OCI-LY1 (cell line): ENCODE measurements around the gene DXO.
"Not testable (repeated sequence)": the region's sequence is repeated elsewhere in the genome, so short reads cannot be mapped to it uniquely, and the experiment has no call there.

ENCODE experiments used
- H2AFZ ChIP-seq: fragments of 200-600 bp; sonication (generic), shearing (Covaris generic); 2 replicates; pipeline ENCODE4 v1.6.0; 2014; ENCODE audit warnings: antibody characterized with exemption, mild to moderate bottlenecking, low read length
- H3F3A ChIP-seq: fragments of 200-600 bp; sonication (generic), shearing (Covaris generic); 2 replicates; pipeline ENCODE4 v1.6.0; 2014; ENCODE audit warnings: mild to moderate bottlenecking, antibody characterized with exemption, low read length, moderate library complexity; ENCODE audit not compliant: insufficient read depth
- H3K27ac ChIP-seq: fragments of 200-600 bp; sonication (generic); 2 replicates; pipeline ENCODE4 v1.5.1; 2014; ENCODE audit warnings: low read length, mixed run types, mild to moderate bottlenecking, low read depth; ENCODE audit not compliant: poor library complexity, severe bottlenecking
- H3K27me3 ChIP-seq: fragments of 200-600 bp; sonication (generic); 2 replicates; pipeline ENCODE4 v1.6.0; 2014; ENCODE audit warnings: antibody characterized with exemption, mild to moderate bottlenecking, low read length, moderate library complexity; ENCODE audit not compliant: insufficient read depth
- H3K36me3 ChIP-seq: fragments of 200-600 bp; sonication (generic); 2 replicates; pipeline ENCODE4 v1.6.1; 2014; ENCODE audit warnings: mild to moderate bottlenecking, antibody characterized with exemption, low read length, moderate library complexity, mixed read lengths; ENCODE audit not compliant: insufficient read depth
- H3K4me1 ChIP-seq: fragments of 200-600 bp; sonication (generic); 2 replicates; pipeline ENCODE4 v1.5.1; 2014; ENCODE audit warnings: mild to moderate bottlenecking, low read length, moderate library complexity; ENCODE audit not compliant: insufficient read depth, severe bottlenecking
- H3K4me2 ChIP-seq: fragments of 200-600 bp; sonication (generic), shearing (Covaris generic); 2 replicates; pipeline ENCODE4 v1.6.1; 2014; ENCODE audit warnings: low read length
- H3K4me3 ChIP-seq: fragments of 200-600 bp; sonication (generic); 2 replicates; pipeline ENCODE4 v1.5.1; 2014; ENCODE audit warnings: low read length, low read depth, mild to moderate bottlenecking, mixed read lengths; ENCODE audit not compliant: poor library complexity, severe bottlenecking
- H3K79me2 ChIP-seq: fragments of 200-600 bp; shearing (Covaris generic); 2 replicates; pipeline ENCODE4 v1.6.1; 2016; ENCODE audit warnings: mixed run types, low read length, mixed read lengths; ENCODE audit not compliant: insufficient read depth
- H3K9ac ChIP-seq: fragments of 200-600 bp; sonication (generic), shearing (Covaris generic); 2 replicates; pipeline ENCODE4 v1.6.1; 2014; ENCODE audit warnings: mild to moderate bottlenecking, low read length, mixed read lengths
- H3K9me2 ChIP-seq: fragments of 200-600 bp; sonication (generic), shearing (Covaris generic); 2 replicates; pipeline ENCODE4 v1.6.1; 2014; ENCODE audit warnings: low read depth, mild to moderate bottlenecking, low read length, mixed read lengths
- H3K9me3 ChIP-seq: fragments of 200-600 bp; shearing (Covaris generic); 2 replicates; pipeline ENCODE4 v1.6.1; 2014; ENCODE audit warnings: low read length, mixed read lengths
- H4K20me1 ChIP-seq: fragments of 200-600 bp; sonication (generic), shearing (Covaris generic); 2 replicates; pipeline ENCODE4 v1.6.0; 2016; ENCODE audit warnings: mild to moderate bottlenecking, low read length; ENCODE audit not compliant: insufficient read depth
- EZH2 ChIP-seq: fragments of 200-600 bp; sonication (generic), shearing (Covaris generic); IDR thresholded peaks from 2 replicates; pipeline ENCODE4 v1.8.0; 2017; ENCODE audit warnings: borderline replicate concordance, mixed run types, mild to moderate bottlenecking, antibody characterized with exemption, low read length, moderate library complexity, mixed read lengths
- TF ChIP-seq, protein P1 (sequence below): fragments of 200-600 bp; sonication (generic), shearing (Covaris generic); IDR thresholded peaks from 2 replicates; pipeline ENCODE4 v1.5.1; 2017; ENCODE audit warnings: mild to moderate bottlenecking, antibody characterized with exemption, low read length, moderate library complexity, mixed read lengths

DXO gene

DNA sequence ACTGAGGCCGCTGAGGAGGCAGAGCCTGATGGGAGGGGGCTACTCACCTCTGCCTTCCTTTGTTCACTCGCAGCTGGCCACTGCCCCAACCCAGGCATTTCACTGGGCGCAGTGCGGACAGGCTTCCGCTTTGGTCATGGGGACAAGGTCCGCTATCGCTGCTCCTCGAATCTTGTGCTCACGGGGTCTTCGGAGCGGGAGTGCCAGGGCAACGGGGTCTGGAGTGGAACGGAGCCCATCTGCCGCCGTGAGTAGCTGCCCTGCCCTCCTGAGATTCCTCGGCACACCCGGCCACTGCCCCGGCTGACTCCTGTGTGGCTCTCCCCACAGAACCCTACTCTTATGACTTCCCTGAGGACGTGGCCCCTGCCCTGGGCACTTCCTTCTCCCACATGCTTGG is 38.4 kb downstream of the DXO start:
- no peak overlapping the region for H3K4me2 ChIP-seq
- no peaks in the 10 kb centered on the region for H3K4me1 ChIP-seq
- no peak overlapping the region for H2AFZ ChIP-seq
- peaks cover 2% of the 10 kb centered on the region; the same call in 1 of the 2 replicates for H3K27me3 ChIP-seq
- no peaks in the 10 kb centered on the region for H3K9me3 ChIP-seq
- H3F3A ChIP-seq, result no peaks in the 10 kb centered on the region
- H3K9me2 ChIP-seq, result no peaks in the 10 kb centered on the region
- no peak overlapping the region for H3K27ac ChIP-seq
- TF ChIP-seq, protein P1, sequence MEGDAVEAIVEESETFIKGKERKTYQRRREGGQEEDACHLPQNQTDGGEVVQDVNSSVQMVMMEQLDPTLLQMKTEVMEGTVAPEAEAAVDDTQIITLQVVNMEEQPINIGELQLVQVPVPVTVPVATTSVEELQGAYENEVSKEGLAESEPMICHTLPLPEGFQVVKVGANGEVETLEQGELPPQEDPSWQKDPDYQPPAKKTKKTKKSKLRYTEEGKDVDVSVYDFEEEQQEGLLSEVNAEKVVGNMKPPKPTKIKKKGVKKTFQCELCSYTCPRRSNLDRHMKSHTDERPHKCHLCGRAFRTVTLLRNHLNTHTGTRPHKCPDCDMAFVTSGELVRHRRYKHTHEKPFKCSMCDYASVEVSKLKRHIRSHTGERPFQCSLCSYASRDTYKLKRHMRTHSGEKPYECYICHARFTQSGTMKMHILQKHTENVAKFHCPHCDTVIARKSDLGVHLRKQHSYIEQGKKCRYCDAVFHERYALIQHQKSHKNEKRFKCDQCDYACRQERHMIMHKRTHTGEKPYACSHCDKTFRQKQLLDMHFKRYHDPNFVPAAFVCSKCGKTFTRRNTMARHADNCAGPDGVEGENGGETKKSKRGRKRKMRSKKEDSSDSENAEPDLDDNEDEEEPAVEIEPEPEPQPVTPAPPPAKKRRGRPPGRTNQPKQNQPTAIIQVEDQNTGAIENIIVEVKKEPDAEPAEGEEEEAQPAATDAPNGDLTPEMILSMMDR, result no peak
- no peak for TF ChIP-seq EZH2
- H3K79me2 ChIP-seq, result no peaks in the 10 kb centered on the region
- H4K20me1 ChIP-seq, result no peaks in the 10 kb centered on the region
- H3K9ac ChIP-seq, result no peak overlapping the region
- no peak overlapping the region for H3K4me3 ChIP-seq
- no peaks in the 10 kb centered on the region for H3K36me3 ChIP-seq

DNA sequence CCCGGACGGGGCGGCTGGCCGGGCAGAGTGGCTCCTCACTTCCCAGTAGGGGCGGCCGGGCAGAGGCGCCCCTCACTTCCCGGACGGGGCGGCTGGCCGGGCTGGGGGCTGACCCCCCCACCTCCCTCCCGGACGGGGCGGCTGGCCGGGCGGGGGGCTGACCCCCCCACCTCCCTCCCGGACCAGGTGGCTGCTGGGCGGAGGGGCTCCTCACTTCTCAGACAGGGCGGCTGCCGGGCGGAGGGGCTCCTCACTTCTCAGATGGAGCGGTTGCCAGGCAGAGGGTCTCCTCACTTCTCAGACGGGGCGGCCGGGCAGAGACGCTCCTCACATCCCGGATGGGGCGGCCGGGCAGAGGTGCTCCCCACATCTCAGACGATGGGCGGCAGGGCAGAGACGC is 39.8 kb downstream of the DXO start:
- not testable (repeated sequence) for H3K79me2 ChIP-seq, H3K27me3 ChIP-seq, H3K9ac ChIP-seq, H3K27ac ChIP-seq, H3F3A ChIP-seq, H3K4me1 ChIP-seq, H2AFZ ChIP-seq, H3K36me3 ChIP-seq, H3K4me3 ChIP-seq, H4K20me1 ChIP-seq, H3K9me2 ChIP-seq, H3K9me3 ChIP-seq, H3K4me2 ChIP-seq

DNA sequence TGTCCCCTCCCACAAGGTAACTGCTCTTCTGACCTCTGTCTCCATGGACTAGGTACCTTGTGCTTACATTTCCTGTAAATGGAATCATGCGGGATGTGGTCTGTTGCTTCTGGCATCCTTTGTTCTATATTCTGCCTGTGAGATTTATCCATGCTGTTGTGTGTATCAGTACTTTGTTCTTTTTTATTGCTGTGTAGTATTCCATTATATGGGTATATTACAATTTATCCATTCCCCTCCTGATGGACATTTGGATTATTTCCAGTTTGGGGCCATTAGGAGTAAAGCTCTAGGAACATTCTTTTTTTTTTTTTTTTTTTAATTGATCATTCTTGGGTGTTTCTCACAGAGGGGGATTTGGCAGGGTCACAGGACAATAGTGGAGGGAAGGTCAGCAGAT is 41.0 kb downstream of the DXO start:
- H3K4me3 ChIP-seq, result no peak overlapping the region
- no peak overlapping the region for H3K4me2 ChIP-seq
- no peaks in the 10 kb centered on the region; the same call in 1 of the 2 replicates for H3K9me3 ChIP-seq
- no peaks in the 10 kb centered on the region for H3K4me1 ChIP-seq
- H3F3A ChIP-seq, result no peaks in the 10 kb centered on the region
- H3K36me3 ChIP-seq, result no peaks in the 10 kb centered on the region; the same call in 1 of the 2 replicates
- H2AFZ ChIP-seq, result no peak overlapping the region
- H3K79me2 ChIP-seq, result no peaks in the 10 kb centered on the region
- no peaks in the 10 kb centered on the region for H3K9me2 ChIP-seq
- H3K27ac ChIP-seq, result no peak overlapping the region
- no peak for TF ChIP-seq EZH2
- TF ChIP-seq, protein P1, result no peak
- peaks cover 11% of the 10 kb centered on the region; the same call in 1 of the 2 replicates for H3K27me3 ChIP-seq
- no peak overlapping the region for H3K9ac ChIP-seq
- no peaks in the 10 kb centered on the region for H4K20me1 ChIP-seq

DNA sequence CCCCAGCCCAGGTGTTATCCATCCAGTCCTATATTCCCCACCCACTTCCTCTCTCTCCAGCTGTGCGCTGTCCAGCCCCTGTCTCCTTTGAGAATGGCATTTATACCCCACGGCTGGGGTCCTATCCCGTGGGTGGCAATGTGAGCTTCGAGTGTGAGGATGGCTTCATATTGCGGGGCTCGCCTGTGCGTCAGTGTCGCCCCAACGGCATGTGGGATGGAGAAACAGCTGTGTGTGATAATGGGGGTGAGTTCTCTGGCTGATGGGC is 43.3 kb downstream of the DXO start:
- Histone ChIP-seq H3K4me3 (no peak overlapping the region), H3K9ac (no peak overlapping the region), H3K79me2 (no peaks in the 10 kb centered on the region), H3K9me3 (no peaks in the 10 kb centered on the region; the same call in 1 of the 2 replicates), H4K20me1 (no peaks in the 10 kb centered on the region), H2AFZ (no peak overlapping the region), H3F3A (no peaks in the 10 kb centered on the region), H3K9me2 (no peaks in the 10 kb centered on the region), H3K27ac (no peak overlapping the region), H3K4me2 (no peak overlapping the region), H3K27me3 (peaks cover 15% of the 10 kb centered on the region; the same call in 1 of the 2 replicates), H3K4me1 (no peaks in the 10 kb centered on the region), H3K36me3 (no peaks in the 10 kb centered on the region; the same call in 1 of the 2 replicates)
- TF ChIP-seq EZH2, result no peak
- TF ChIP-seq, protein P1, result no peak
